ENCODE data around the gene SHC3.

Gene SHC3

GRCh38 chr9:88976890-88977257 is 201.7 kb downstream of the SHC3 start:
- DNase-seq = no peak

GRCh38 chr9:88975966-88976889 is 202.4 kb downstream of the SHC3 start:
- no peak for DNase-seq

- no peak for DNase-seq
These were observed 204.0 kb downstream of the SHC3 start for GRCh38 chr9:88974641-88975040.

GRCh38 chr9:88973281-88974045 is 205.2 kb downstream of the SHC3 start:
- DNase-seq = no peak

GRCh38 chr9:88972401-88972800 is 206.2 kb downstream of the SHC3 start:
- DNase-seq = no peak

GRCh38 chr9:88971131-88971960 is 207.3 kb downstream of the SHC3 start:
- DNase-seq = no peak

GRCh38 chr9:88969646-88970373 is 208.8 kb downstream of the SHC3 start:
- DNase-seq = no peak

GRCh38 chr9:88968799-88969198 is 209.8 kb downstream of the SHC3 start:
- DNase-seq = no peak

GRCh38 chr9:88966894-88967676 is 211.5 kb downstream of the SHC3 start:
- DNase-seq = no peak

- DNase-seq = no peak
These were observed 213.1 kb downstream of the SHC3 start for GRCh38 chr9:88965473-88965872.

GRCh38 chr9:88960632-88961031 is 218.0 kb downstream of the SHC3 start:
- no peak for DNase-seq

- DNase-seq = no peak
These were observed 218.7 kb downstream of the SHC3 start for GRCh38 chr9:88959727-88960469.

GRCh38 chr9:88957526-88957925 is 221.1 kb downstream of the SHC3 start:
- DNase-seq = no peak
